ENCODE measurements around the gene GMCL2. TPM values are rescaled to one million over a fixed set of nuclear protein-coding genes. Genes with fewer than 3 reads are reported as not detected.
A peak's percentile ranks its signal among the peaks of the same experiment; 100 is the strongest.

Gene GMCL2
- total RNA-seq, 1 experiment from 2014 or later, result not detected

DNA sequence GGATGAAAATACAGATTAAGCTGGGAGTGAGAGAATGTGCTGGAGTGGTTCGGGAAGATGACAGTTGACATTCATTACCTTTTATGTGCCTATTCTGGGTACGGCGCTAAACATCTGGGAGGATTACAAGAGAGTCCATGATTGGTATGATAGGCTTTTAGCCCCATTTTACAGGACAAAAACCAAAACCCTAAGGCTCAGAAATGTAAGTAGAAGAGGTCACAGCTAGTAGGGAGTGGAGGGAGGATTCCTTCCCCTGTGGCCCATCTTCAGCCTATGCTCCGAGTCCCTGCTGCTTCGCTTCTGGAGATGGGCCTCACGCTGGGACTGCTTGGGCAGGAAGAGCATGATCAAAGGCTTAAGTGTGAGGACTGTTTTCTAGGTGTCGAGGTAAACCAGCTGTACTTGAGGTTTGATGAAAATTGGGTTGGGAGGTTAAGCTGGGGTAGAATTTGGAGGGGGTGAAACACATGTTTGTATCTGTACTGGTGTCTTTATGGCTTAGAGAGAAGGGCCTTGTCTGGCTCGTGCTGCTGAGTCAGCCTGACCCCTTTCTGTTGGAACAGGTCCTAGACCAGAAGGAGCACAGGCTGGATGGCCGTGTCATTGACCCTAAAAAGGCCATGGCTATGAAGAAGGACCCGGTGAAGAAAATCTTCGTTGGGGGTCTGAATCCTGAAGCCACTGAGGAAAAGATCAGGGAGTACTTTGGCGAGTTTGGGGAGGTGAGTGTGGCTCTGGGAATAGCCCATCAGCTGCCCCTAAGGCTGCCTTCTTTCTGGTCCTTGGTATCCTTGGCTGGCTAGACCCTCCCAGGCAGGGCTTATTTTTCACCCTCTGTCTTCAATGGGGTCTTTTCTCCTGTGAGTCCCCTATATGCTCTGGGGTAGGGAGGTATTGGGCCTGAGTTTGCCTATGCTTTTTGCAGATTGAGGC, 19.3 kb upstream of the GMCL2 start:
- peaks cover 7% of the 10 kb centered on the region; the same call in 1 of the 2 replicates for H3K27me3 Mint-ChIP-seq (ENCODE audit: low read depth)
- peaks cover 64% of the 10 kb centered on the region for H3K36me3 Mint-ChIP-seq
- H3K4me1 Mint-ChIP-seq, result peaks cover 21% of the 10 kb centered on the region
- TF ChIP-seq, protein P1, sequence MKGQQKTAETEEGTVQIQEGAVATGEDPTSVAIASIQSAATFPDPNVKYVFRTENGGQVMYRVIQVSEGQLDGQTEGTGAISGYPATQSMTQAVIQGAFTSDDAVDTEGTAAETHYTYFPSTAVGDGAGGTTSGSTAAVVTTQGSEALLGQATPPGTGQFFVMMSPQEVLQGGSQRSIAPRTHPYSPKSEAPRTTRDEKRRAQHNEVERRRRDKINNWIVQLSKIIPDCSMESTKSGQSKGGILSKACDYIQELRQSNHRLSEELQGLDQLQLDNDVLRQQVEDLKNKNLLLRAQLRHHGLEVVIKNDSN (CRISPR knock-in tag; IDR thresholded peaks at IDR 0.05), result no peak
- no peak for TF ChIP-seq PRRX2 (CRISPR knock-in tag; IDR thresholded peaks at IDR 0.05)
- TF ChIP-seq, protein P2, sequence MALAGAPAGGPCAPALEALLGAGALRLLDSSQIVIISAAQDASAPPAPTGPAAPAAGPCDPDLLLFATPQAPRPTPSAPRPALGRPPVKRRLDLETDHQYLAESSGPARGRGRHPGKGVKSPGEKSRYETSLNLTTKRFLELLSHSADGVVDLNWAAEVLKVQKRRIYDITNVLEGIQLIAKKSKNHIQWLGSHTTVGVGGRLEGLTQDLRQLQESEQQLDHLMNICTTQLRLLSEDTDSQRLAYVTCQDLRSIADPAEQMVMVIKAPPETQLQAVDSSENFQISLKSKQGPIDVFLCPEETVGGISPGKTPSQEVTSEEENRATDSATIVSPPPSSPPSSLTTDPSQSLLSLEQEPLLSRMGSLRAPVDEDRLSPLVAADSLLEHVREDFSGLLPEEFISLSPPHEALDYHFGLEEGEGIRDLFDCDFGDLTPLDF (CRISPR knock-in tag; IDR thresholded peaks at IDR 0.05), result no peak
- no peak for TF ChIP-seq GABPB1 (CRISPR knock-in tag; IDR thresholded peaks at IDR 0.05)
- TF ChIP-seq NR3C1 (CRISPR knock-in tag; conservative IDR thresholded peaks at IDR 0.05; ENCODE audit: low read depth), result no peak
- no peak for TF ChIP-seq JAZF1 (CRISPR knock-in tag; IDR thresholded peaks at IDR 0.05)
- TF ChIP-seq, protein P3, sequence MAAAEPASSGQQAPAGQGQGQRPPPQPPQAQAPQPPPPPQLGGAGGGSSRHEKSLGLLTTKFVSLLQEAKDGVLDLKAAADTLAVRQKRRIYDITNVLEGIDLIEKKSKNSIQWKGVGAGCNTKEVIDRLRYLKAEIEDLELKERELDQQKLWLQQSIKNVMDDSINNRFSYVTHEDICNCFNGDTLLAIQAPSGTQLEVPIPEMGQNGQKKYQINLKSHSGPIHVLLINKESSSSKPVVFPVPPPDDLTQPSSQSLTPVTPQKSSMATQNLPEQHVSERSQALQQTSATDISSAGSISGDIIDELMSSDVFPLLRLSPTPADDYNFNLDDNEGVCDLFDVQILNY (CRISPR knock-in tag; IDR thresholded peaks at IDR 0.05), result no peak
- TF ChIP-seq ETV6 (CRISPR knock-in tag; IDR thresholded peaks at IDR 0.05), result no peak
- TF ChIP-seq GRHL2 (CRISPR knock-in tag; IDR thresholded peaks at IDR 0.05; ENCODE audit: insufficient replicate concordance, severe bottlenecking), result no peak
- no peak for TF ChIP-seq GTF2I (CRISPR knock-in tag; conservative IDR thresholded peaks at IDR 0.05)
- no peak for TF ChIP-seq ZNF671 (CRISPR knock-in tag; IDR thresholded peaks at IDR 0.05)
- no peak for TF ChIP-seq ZNF138 (CRISPR knock-in tag; conservative IDR thresholded peaks at IDR 0.05)
- peak overlapping the region; percentile 78 for H3K27ac Mint-ChIP-seq
- ATAC-seq (no peak), DNase-seq (ENCODE audit: low spot score) (peak; percentile 6)
- POLR2A ChIA-PET, result interaction anchor here (0.5 kb wide), 1 partner anchor 1698 kb away, joined by 3 read pairs; no protein-coding TSS in a partner anchor
- no peaks in the 10 kb centered on the region for H3K9me3 Mint-ChIP-seq
- CTCF ChIA-PET, result interaction anchor here (1.6 kb wide), 1 partner anchor 130 kb away, joined by 4 read pairs; no protein-coding TSS in a partner anchor
- H3K4me3 Mint-ChIP-seq, result peak overlapping the region; percentile 80

DNA sequence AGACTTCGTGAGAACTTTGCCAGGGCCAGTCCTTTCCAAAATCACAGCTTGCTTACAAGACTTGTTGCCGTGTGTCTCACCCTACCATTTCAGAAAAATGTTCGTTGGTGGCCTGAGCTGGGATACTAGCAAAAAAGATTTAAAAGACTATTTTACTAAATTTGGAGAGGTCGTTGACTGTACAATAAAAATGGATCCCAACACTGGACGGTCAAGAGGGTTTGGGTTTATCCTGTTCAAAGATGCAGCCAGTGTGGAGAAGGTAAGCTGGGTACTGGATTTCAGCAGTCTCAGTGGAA, 18.5 kb upstream of the GMCL2 start:
- Mint-ChIP-seq H3K27ac (peak overlapping the region; percentile 78), H3K4me3 (peak overlapping the region; percentile 80), H3K27me3 (ENCODE audit: low read depth) (peaks cover 7% of the 10 kb centered on the region; the same call in 1 of the 2 replicates), H3K9me3 (no peaks in the 10 kb centered on the region), H3K36me3 (peaks cover 57% of the 10 kb centered on the region), H3K4me1 (peaks cover 21% of the 10 kb centered on the region)
- ChIA-PET POLR2A (no interaction called here), CTCF (interaction anchor here (1.6 kb wide), 1 partner anchor 129 kb away, joined by 4 read pairs; no protein-coding TSS in a partner anchor)
- ATAC-seq (no peak), DNase-seq (ENCODE audit: low spot score) (no peak)
- TF ChIP-seq NR2C2 (CRISPR knock-in tag; IDR thresholded peaks at IDR 0.05) (no peak), ZNF232 (CRISPR knock-in tag; IDR thresholded peaks at IDR 0.05) (no peak), ZNF416 (CRISPR knock-in tag; IDR thresholded peaks at IDR 0.05) (no peak), TP53 (CRISPR knock-in tag; IDR thresholded peaks at IDR 0.05) (no peak)
- TF ChIP-seq, protein P4, sequence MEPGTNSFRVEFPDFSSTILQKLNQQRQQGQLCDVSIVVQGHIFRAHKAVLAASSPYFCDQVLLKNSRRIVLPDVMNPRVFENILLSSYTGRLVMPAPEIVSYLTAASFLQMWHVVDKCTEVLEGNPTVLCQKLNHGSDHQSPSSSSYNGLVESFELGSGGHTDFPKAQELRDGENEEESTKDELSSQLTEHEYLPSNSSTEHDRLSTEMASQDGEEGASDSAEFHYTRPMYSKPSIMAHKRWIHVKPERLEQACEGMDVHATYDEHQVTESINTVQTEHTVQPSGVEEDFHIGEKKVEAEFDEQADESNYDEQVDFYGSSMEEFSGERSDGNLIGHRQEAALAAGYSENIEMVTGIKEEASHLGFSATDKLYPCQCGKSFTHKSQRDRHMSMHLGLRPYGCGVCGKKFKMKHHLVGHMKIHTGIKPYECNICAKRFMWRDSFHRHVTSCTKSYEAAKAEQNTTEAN (CRISPR knock-in tag; IDR thresholded peaks at IDR 0.05), result no peak
- TF ChIP-seq, protein P1 (CRISPR knock-in tag; IDR thresholded peaks at IDR 0.05), result no peak

Data from WTC11 (cell line).